AG04450 (cell line): Measurements from ENCODE around the gene PDE5A. TPM values are rescaled to one million over a fixed set of nuclear protein-coding genes. Genes with fewer than 3 reads are reported as not detected.

Experiments
- CTCF ChIA-PET: fragments of 300-600, 350-600 bp; formaldehyde crosslinking; extraction: SDS; loops from one replicate; lab custom pipeline; 2022; ENCODE audit warnings: antibody characterized with exemption, inconsistent platforms; lab: Charles Lee
- POLR2A ChIA-PET: fragments of 350-600 bp; formaldehyde crosslinking; extraction: SDS; loops from one replicate; lab custom pipeline; 2021; ENCODE audit warnings: antibody characterized with exemption, inconsistent platforms; lab: Yijun Ruan, JAX
- DNase-seq: peaks from one replicate; pipeline ENCODE4 v3.0.0-alpha.2; 2011; ENCODE audit warnings: low read depth, low spot score
- H3K27ac ChIP-seq: one replicate; pipeline ENCODE4 v1.5.1; 2012; ENCODE audit warnings: low read depth, low read length, control low read depth
- H3K27me3 ChIP-seq: one replicate; pipeline ENCODE4 v1.6.0; 2012; ENCODE audit warnings: low read length; ENCODE audit not compliant: control insufficient read depth, insufficient read depth
- H3K4me3 ChIP-seq: 2 replicates; pipeline ENCODE4 v1.5.1; 2011; ENCODE audit warnings: mild to moderate bottlenecking, low read depth, low read length, control low read depth
- H3K9me3 ChIP-seq: 2 replicates; pipeline ENCODE4 v1.5.1; 2012; ENCODE audit warnings: low read length; ENCODE audit not compliant: control insufficient read depth, insufficient read depth
- CTCF ChIP-seq: IDR thresholded peaks from 2 replicates; pipeline ENCODE4 v1.5.1; 2011; ENCODE audit warnings: low read depth, low read length, control low read depth, inconsistent platforms
- polyA plus RNA-seq: library from polyadenylated mRNA; depleted of rRNA; stranded (reverse); fragments of >200 nt; gene quantifications from 2 replicates; pipeline ENCODE4 v1.2.3, GENCODE V29; 2011

The PDE5A gene
- polyA plus RNA-seq, 1 experiment, result 489 TPM

DNA sequence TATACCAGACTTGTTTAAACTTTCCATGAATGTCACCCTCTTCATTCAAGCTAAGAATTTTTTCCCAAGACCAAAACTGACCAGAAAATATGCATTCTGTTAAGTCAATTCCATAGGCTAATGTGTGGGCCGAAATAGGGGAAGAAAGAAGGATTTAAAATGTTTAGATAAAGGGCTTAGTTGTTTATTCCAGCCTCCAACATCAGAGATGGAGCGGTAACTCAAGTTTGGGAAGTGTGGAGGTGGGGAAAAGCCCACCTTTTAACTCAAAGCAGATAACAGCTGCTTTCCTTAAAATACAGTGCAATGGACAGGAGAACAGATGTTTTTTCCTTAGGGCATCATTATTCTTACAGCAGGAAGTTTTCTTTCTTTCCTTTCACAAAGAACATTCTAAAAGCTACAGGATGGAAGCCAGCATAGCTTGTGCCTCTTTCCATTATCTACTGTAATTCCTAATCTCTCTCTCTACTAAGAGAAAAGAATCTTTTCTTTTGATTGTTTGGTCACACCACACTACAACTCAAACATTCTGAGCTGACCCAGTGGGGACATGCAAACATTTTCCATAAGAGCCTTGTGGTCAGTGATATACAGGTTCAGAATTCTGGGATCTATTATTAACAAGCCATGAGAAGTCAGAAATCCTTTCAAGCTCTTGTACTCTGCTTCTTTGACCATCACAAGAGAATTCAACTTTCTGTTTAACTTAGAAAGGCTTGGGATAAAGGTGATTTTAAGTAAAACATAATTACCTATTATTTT is 101.6 kb downstream of the PDE5A start:
- no peak overlapping the region; the same call in 1 of the 2 replicates for H3K4me3 ChIP-seq
- ChIA-PET CTCF (interaction anchor here (1.0 to 1.4 kb wide), 3 partner anchors 9 to 529 kb away, joined by 3 to 5 read pairs (median 3); a partner anchor contains a TSS), POLR2A (interaction anchor here (0.5 to 2.0 kb wide), 2 partner anchors 9 to 42 kb away, joined by 4 to 7 read pairs; no protein-coding TSS in a partner anchor)
- peak overlapping the region; percentile 69 for H3K27ac ChIP-seq
- no peaks in the 10 kb centered on the region for H3K27me3 ChIP-seq
- peak; percentile 34 for DNase-seq
- TF ChIP-seq CTCF, result no peak
- H3K9me3 ChIP-seq, result no peaks in the 10 kb centered on the region

- H3K27ac ChIP-seq, result peak overlapping the region; percentile 87
- no peaks in the 10 kb centered on the region for H3K27me3 ChIP-seq
- H3K4me3 ChIP-seq, result no peak overlapping the region; the same call in 1 of the 2 replicates
- CTCF ChIA-PET, result interaction anchor here (1.0 to 1.4 kb wide), 2 partner anchors 10 to 530 kb away, joined by 3 to 5 read pairs; no protein-coding TSS in a partner anchor
- TF ChIP-seq CTCF, result no peak
- no peak for DNase-seq
- H3K9me3 ChIP-seq, result no peaks in the 10 kb centered on the region
- POLR2A ChIA-PET, result interaction anchor here (0.7 to 2.0 kb wide), 5 partner anchors 8 to 102 kb away, joined by 3 to 8 read pairs (median 6); partner anchors contain the start of gene PDE5A
Observed at GRCh38 chr4:119525771-119526712, 102.6 kb downstream of the PDE5A start.

DNA sequence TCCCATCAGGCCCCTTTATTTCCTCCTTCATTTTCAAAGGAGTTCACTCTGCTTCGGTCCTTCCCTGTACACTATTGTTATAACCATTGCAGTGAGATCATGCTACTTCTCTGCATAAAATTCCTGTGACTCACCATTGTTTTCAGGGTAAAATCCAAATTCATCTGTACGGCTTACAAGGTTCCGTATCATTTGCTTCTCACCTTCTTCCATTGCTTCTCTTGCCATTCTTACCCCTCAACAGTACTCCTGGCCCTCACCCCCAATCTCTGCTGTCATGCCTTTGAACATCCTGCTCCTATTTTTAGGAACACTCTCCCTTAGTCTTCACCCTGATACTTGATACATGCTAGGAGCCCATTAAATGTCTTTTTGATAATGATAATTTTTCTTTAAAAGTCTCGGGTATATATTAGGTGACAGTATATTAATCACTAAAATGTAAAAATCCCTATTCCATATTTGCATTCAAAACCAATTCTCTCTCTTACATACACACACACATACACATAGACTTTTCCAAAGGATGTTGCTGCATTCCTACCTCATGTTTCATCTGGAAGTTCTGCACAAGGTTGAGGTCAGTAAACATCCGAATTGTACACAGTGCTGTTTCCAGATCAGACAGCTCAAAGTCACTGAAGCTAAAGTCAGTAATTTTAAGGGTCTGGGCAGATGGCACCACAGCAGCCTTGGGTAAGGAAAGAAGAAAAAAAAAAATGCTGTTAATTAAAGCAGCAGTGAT is 103.4 kb downstream of the PDE5A start:
- peak; percentile 77 for DNase-seq
- no peaks in the 10 kb centered on the region for H3K27me3 ChIP-seq
- ChIA-PET CTCF (interaction anchor here (1.3 kb wide), 1 partner anchor 531 kb away, joined by 4 read pairs; no protein-coding TSS in a partner anchor), POLR2A (interaction anchor here (0.7 to 2.0 kb wide), 5 partner anchors 7 to 103 kb away, joined by 3 to 8 read pairs (median 6); partner anchors contain the start of gene PDE5A)
- H3K9me3 ChIP-seq, result no peaks in the 10 kb centered on the region
- H3K27ac ChIP-seq, result peak overlapping the region; percentile 83
- no peak for TF ChIP-seq CTCF
- peak overlapping the region; percentile 5; the same call in 1 of the 2 replicates for H3K4me3 ChIP-seq

- no peaks in the 10 kb centered on the region for H3K9me3 ChIP-seq
- no peak overlapping the region for H3K27ac ChIP-seq
- no peak for DNase-seq
- H3K4me3 ChIP-seq, result no peak overlapping the region
- ChIA-PET CTCF (interaction anchor here (1.3 kb wide), 1 partner anchor 533 kb away, joined by 4 read pairs; no protein-coding TSS in a partner anchor), POLR2A (no interaction called here)
- no peaks in the 10 kb centered on the region for H3K27me3 ChIP-seq
- no peak for TF ChIP-seq CTCF
Observed at GRCh38 chr4:119523399-119523798, 105.2 kb downstream of the PDE5A start.
